Measurements from ENCODE around the gene IFI27L2. TPM values are rescaled to one million over a fixed set of nuclear protein-coding genes. Genes with fewer than 3 reads are reported as not detected.

The IFI27L2 gene
- total and polyA plus RNA-seq, 2 of the 8 experiments (the other 6 are each of a cell fraction or from before 2014, with no cell fraction given): 14.0 to 69.6 TPM

GRCh38 chr14:94161058-94161457, 31.7 kb upstream of the IFI27L2 start (continued):
- TF ChIP-seq SP1 (IDR thresholded peaks at IDR 0.05; ENCODE audit: low read depth, low read length) (no peak), JUN (IDR thresholded peaks at IDR 0.05; ENCODE audit: low read depth, low read length) (no peak)
